HEK293 (cell line): Measurements from ENCODE around the gene MAP3K14.

Source experiments
- CTCF ChIA-PET: fragments of 350-600 bp; formaldehyde crosslinking; extraction: SDS; loops from one replicate; lab custom pipeline; 2021; ENCODE audit warnings: antibody characterized with exemption; lab: Yijun Ruan, JAX
- POLR2A ChIA-PET: fragments of 300-600 bp; formaldehyde crosslinking; extraction: SDS; loops from one replicate; lab custom pipeline; 2020; ENCODE audit warnings: antibody characterized with exemption, inconsistent platforms; lab: Yijun Ruan, JAX
- H3K27ac ChIP-seq: fragments of 200-500 bp; sonication (Bioruptor generic); 2 replicates; pipeline ENCODE4 v1.5.1; 2014; ENCODE audit warnings: low read depth, low read length, control low read depth, inconsistent platforms; ENCODE audit errors: extremely low read depth
- H3K36me3 ChIP-seq, 2 experiments: fragments of 200-500 bp in 1 of 2; sonication (Bioruptor generic) in 1 of 2; 1 replicate in 1 of 2; 2 replicates in 1 of 2; pipeline ENCODE4 v1.5.1; 2014 to 2017; ENCODE audit warnings: inconsistent platforms in 2 of 2, low read length in 2 of 2; ENCODE audit not compliant: control insufficient read depth in 2 of 2, insufficient read depth in 1 of 2
- H3K4me1 ChIP-seq: fragments of 200-500 bp; sonication (Bioruptor generic); 2 replicates; pipeline ENCODE4 v1.5.1; 2014; ENCODE audit warnings: mild to moderate bottlenecking, low read length, inconsistent platforms; ENCODE audit not compliant: control insufficient read depth, insufficient read depth
- H3K4me3 ChIP-seq: 2 replicates; pipeline ENCODE4 v1.5.1; 2011; ENCODE audit warnings: low read depth, mild to moderate bottlenecking, control low read depth, low read length, moderate library complexity
- H3K9me3 ChIP-seq: fragments of 200-500 bp; sonication (Bioruptor generic); 2 replicates; pipeline ENCODE4 v1.5.1; 2014; ENCODE audit warnings: low read depth, low read length, inconsistent platforms; ENCODE audit not compliant: control insufficient read depth, insufficient read depth
- MZF1 ChIP-seq: fragments of 450-650 bp; formaldehyde crosslinking; IDR thresholded peaks from 2 replicates; pipeline ENCODE4 v1.5.1; 2017; ENCODE audit warnings: missing biosample characterization, missing genetic modification characterization, borderline replicate concordance
- OSR2 ChIP-seq: fragments of 450-650 bp; formaldehyde crosslinking; IDR thresholded peaks from 2 replicates; pipeline ENCODE4 v1.5.1; 2016; ENCODE audit warnings: missing biosample characterization, missing genetic modification characterization
- TRIM28 ChIP-seq: IDR thresholded peaks from 2 replicates; pipeline ENCODE4 v1.6.1; 2011; ENCODE audit warnings: low read length, control low read depth, borderline replicate concordance
- ZBTB21 ChIP-seq: fragments of 450-650 bp; formaldehyde crosslinking; IDR thresholded peaks from 2 replicates; pipeline ENCODE4 v1.5.1; 2017; ENCODE audit warnings: missing biosample characterization, missing genetic modification characterization
- ZNF248 ChIP-seq: fragments of 450-650 bp; formaldehyde crosslinking; IDR thresholded peaks from 2 replicates; pipeline ENCODE4 v1.5.1; 2017; ENCODE audit warnings: missing biosample characterization, missing genetic modification characterization
- ZNF274 ChIP-seq, 2 experiments: fragments of 200-500 bp in 1 of 2; fragments of 450-650 bp in 1 of 2; sonication (Bioruptor generic) in 1 of 2; formaldehyde crosslinking in 1 of 2; IDR thresholded peaks; 2 replicates each; pipeline versions ENCODE4 v1.5.1 to v1.6.1; 2014 to 2016; ENCODE audit warnings: borderline replicate concordance in 1 of 2, inconsistent platforms in 1 of 2, low read length in 1 of 2, missing biosample characterization in 1 of 2, missing genetic modification characterization in 1 of 2
- ZNF292 ChIP-seq: fragments of 450-650 bp; formaldehyde crosslinking; IDR thresholded peaks from 2 replicates; pipeline ENCODE4 v1.5.1; 2016; ENCODE audit warnings: low read depth, missing biosample characterization, missing genetic modification characterization, borderline replicate concordance
- ZNF335 ChIP-seq: fragments of 450-650 bp; formaldehyde crosslinking; conservative IDR thresholded peaks from 2 replicates; pipeline ENCODE4 v1.5.1; 2016; ENCODE audit warnings: missing biosample characterization, missing genetic modification characterization
- ZNF426 ChIP-seq: fragments of 450-650 bp; formaldehyde crosslinking; IDR thresholded peaks from 2 replicates; pipeline ENCODE4 v1.5.1; 2017; ENCODE audit warnings: missing biosample characterization, missing genetic modification characterization, mild to moderate bottlenecking, inconsistent platforms, moderate library complexity
- ZNF48 ChIP-seq: fragments of 450-650 bp; formaldehyde crosslinking; IDR thresholded peaks from 2 replicates; pipeline ENCODE4 v1.5.1; 2016; ENCODE audit warnings: missing biosample characterization, missing genetic modification characterization
- ZNF600 ChIP-seq: fragments of 450-650 bp; formaldehyde crosslinking; IDR thresholded peaks from 2 replicates; pipeline ENCODE4 v1.5.1; 2016; ENCODE audit warnings: missing biosample characterization, missing genetic modification characterization
- ZNF621 ChIP-seq: fragments of 450-650 bp; formaldehyde crosslinking; IDR thresholded peaks from 2 replicates; pipeline ENCODE4 v1.5.1; 2017; ENCODE audit warnings: missing biosample characterization, missing genetic modification characterization
- ZNF701 ChIP-seq: fragments of 450-650 bp; formaldehyde crosslinking; IDR thresholded peaks from 2 replicates; pipeline ENCODE4 v1.5.1; 2016; ENCODE audit warnings: missing biosample characterization, missing genetic modification characterization
- ZNF707 ChIP-seq: fragments of 450-650 bp; formaldehyde crosslinking; IDR thresholded peaks from 2 replicates; pipeline ENCODE4 v1.5.1; 2016; ENCODE audit warnings: missing biosample characterization, missing genetic modification characterization
- ZNF830 ChIP-seq: fragments of 450-650 bp; IDR thresholded peaks from 2 replicates; pipeline ENCODE4 v1.5.0; 2018; ENCODE audit warnings: missing biosample characterization, missing genetic modification characterization, low read depth, mild to moderate bottlenecking, moderate library complexity
- TF ChIP-seq, protein P1 (sequence below): fragments of 450-650 bp; IDR thresholded peaks from 2 replicates; pipeline ENCODE4 v1.5.1; 2018; ENCODE audit warnings: missing biosample characterization, missing genetic modification characterization
- TF ChIP-seq, protein P2 (sequence below): fragments of 450-650 bp; formaldehyde crosslinking; IDR thresholded peaks from 2 replicates; pipeline ENCODE4 v1.5.1; 2016; ENCODE audit warnings: missing biosample characterization, missing genetic modification characterization
- TF ChIP-seq, protein P3 (sequence below): fragments of 450-650 bp; formaldehyde crosslinking; IDR thresholded peaks from 2 replicates; pipeline ENCODE4 v1.5.1; 2017; ENCODE audit warnings: missing biosample characterization, missing genetic modification characterization
- TF ChIP-seq, protein P4 (sequence below): fragments of 450-650 bp; formaldehyde crosslinking; IDR thresholded peaks from 2 replicates; pipeline ENCODE4 v1.5.1; 2016; ENCODE audit warnings: missing biosample characterization, missing genetic modification characterization
- TF ChIP-seq, protein P5 (sequence below): fragments of 450-650 bp; formaldehyde crosslinking; IDR thresholded peaks from 2 replicates; pipeline ENCODE4; 2016; ENCODE audit warnings: missing biosample characterization, missing genetic modification characterization

Gene MAP3K14

DNA sequence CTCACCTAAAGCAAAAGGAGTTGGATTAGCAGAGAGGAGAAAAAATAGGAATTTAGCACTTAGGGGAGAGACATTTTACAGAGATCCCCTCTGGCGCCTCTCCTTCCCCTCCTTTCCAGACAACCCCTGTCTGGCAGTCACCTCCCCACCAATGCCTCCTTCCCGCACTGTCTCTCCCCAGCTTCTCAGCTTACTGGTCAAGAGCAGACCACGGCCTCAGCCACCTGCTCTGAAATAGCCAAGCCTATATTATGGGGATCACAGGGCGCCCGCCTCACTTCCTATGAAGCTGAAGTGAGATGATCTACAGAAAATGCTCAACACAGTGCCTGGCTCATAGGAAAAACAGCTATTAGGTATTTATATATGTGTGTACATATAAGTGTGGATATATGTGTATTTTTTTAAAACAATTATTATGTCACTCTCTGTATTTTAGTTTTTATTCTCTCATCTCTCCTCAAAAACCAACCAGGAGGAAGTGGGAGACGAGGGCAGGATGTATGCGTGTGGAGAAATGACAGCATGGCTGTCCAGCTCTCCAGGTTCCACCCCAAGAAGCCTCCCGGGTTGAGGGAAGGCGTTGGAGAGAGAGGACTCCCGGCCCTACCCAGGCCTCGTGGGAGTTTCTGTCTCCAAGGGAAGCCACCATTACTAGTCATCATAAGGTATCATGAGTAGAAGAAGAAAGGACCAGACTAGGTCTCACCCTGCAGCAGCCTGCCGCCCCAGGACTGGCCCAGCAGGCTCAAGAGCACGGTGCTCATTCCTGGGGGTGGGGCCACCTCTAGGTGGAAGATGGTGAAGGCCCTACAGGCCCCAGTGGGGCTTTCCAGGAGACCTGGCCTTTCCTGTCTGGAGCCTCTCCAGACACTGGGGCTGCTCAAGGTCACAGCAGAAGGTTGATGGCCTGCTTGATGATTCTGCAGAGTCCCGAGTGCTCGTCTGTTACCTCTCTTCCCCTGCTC, 27.2 kb downstream of the MAP3K14 start:
- POLR2A ChIA-PET: interaction anchor here (0.6 kb wide), 1 partner anchor 19 kb away, joined by 3 read pairs; no protein-coding TSS in a partner anchor
- no peak for TF ChIP-seq ZNF248
- TF ChIP-seq ZNF701 (tag by site-specific recombination): no peak
- TF ChIP-seq, protein P1, sequence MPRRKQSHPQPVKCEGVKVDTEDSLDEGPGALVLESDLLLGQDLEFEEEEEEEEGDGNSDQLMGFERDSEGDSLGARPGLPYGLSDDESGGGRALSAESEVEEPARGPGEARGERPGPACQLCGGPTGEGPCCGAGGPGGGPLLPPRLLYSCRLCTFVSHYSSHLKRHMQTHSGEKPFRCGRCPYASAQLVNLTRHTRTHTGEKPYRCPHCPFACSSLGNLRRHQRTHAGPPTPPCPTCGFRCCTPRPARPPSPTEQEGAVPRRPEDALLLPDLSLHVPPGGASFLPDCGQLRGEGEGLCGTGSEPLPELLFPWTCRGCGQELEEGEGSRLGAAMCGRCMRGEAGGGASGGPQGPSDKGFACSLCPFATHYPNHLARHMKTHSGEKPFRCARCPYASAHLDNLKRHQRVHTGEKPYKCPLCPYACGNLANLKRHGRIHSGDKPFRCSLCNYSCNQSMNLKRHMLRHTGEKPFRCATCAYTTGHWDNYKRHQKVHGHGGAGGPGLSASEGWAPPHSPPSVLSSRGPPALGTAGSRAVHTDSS (tag by site-specific recombination): no peak
- TF ChIP-seq, protein P2, sequence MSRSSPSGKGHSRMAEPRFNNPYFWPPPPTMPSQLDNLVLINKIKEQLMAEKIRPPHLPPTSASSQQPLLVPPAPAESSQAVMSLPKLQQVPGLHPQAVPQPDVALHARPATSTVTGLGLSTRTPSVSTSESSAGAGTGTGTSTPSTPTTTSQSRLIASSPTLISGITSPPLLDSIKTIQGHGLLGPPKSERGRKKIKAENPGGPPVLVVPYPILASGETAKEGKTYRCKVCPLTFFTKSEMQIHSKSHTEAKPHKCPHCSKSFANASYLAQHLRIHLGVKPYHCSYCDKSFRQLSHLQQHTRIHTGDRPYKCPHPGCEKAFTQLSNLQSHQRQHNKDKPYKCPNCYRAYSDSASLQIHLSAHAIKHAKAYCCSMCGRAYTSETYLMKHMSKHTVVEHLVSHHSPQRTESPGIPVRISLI (tag by site-specific recombination): no peak
- TF ChIP-seq, protein P3, sequence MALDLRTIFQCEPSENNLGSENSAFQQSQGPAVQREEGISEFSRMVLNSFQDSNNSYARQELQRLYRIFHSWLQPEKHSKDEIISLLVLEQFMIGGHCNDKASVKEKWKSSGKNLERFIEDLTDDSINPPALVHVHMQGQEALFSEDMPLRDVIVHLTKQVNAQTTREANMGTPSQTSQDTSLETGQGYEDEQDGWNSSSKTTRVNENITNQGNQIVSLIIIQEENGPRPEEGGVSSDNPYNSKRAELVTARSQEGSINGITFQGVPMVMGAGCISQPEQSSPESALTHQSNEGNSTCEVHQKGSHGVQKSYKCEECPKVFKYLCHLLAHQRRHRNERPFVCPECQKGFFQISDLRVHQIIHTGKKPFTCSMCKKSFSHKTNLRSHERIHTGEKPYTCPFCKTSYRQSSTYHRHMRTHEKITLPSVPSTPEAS: no peak
- no peak for TF ChIP-seq ZNF292 (tag by site-specific recombination)
- no peak for TF ChIP-seq ZNF274 (IDR thresholded peaks at IDR 0.05; ENCODE audit: low read length)
- no peak for TF ChIP-seq ZNF274 (tag by site-specific recombination; IDR thresholded peaks at IDR 0.05; ENCODE audit: borderline replicate concordance)
- TF ChIP-seq ZNF707 (tag by site-specific recombination): no peak
- no peak for TF ChIP-seq ZNF48 (tag by site-specific recombination)
- no peak for TF ChIP-seq MZF1 (tag by site-specific recombination)
- no peak for TF ChIP-seq OSR2 (tag by site-specific recombination)
- TF ChIP-seq ZNF335 (tag by site-specific recombination): no peak
- TF ChIP-seq, protein P4, sequence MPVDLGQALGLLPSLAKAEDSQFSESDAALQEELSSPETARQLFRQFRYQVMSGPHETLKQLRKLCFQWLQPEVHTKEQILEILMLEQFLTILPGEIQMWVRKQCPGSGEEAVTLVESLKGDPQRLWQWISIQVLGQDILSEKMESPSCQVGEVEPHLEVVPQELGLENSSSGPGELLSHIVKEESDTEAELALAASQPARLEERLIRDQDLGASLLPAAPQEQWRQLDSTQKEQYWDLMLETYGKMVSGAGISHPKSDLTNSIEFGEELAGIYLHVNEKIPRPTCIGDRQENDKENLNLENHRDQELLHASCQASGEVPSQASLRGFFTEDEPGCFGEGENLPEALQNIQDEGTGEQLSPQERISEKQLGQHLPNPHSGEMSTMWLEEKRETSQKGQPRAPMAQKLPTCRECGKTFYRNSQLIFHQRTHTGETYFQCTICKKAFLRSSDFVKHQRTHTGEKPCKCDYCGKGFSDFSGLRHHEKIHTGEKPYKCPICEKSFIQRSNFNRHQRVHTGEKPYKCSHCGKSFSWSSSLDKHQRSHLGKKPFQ (tag by site-specific recombination): no peak
- TF ChIP-seq ZBTB21: no peak
- no peak for TF ChIP-seq ZNF426 (tag by site-specific recombination)
- TF ChIP-seq ZNF830 (tag by site-specific recombination): no peak
- TF ChIP-seq, protein P5, sequence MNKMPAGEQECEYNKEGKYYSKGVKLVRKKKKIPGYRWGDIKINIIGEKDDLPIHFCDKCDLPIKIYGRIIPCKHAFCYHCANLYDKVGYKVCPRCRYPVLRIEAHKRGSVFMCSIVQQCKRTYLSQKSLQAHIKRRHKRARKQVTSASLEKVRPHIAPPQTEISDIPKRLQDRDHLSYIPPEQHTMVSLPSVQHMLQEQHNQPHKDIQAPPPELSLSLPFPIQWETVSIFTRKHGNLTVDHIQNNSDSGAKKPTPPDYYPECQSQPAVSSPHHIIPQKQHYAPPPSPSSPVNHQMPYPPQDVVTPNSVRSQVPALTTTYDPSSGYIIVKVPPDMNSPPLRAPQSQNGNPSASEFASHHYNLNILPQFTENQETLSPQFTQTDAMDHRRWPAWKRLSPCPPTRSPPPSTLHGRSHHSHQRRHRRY: no peak
- TF ChIP-seq TRIM28: no peak
- TF ChIP-seq ZNF600: no peak
- no peak for TF ChIP-seq ZNF621 (tag by site-specific recombination)
- TF ChIP-seq, all 188 proteins: peak for 0
- CTCF ChIA-PET: interaction anchor here (0.5 to 6.1 kb wide), 6 partner anchors 12 to 95 kb away, joined by 3 to 37 read pairs (median 3); no protein-coding TSS in a partner anchor

More for the DNA sequence above, 27.2 kb downstream of the MAP3K14 start:
- Histone ChIP-seq H3K27ac (no peak overlapping the region), H3K4me3 (no peak overlapping the region), H3K4me1 (peaks cover 12% of the 10 kb centered on the region), H3K36me3 (peaks cover 10 to 58% of the 10 kb centered on the region in 2 experiments; a peak in 2 of 3 replicates), H3K9me3 (no peaks in the 10 kb centered on the region)
